Neural progenitor cell (in vitro differentiated cells): ENCODE measurements around the gene TMEM165. TPM values are rescaled to one million over a fixed set of nuclear protein-coding genes. Genes with fewer than 3 reads are reported as not detected.

Source experiments
- DNase-seq: peaks from one replicate; pipeline ENCODE4 v3.0.0-alpha.2; 2016; ENCODE audit warnings: low spot score
- H2AFZ ChIP-seq: fragments of 200-600 bp; sonication (generic); replicated peaks from 2 replicates; pipeline ENCODE4 v1.6.1; 2016; ENCODE audit warnings: antibody characterized with exemption
- H3F3A ChIP-seq: fragments of 200-600 bp; sonication (generic); 2 replicates; pipeline ENCODE4 v1.6.1; 2016; ENCODE audit warnings: antibody characterized with exemption, low read depth
- H3K27ac ChIP-seq: fragments of 200-600 bp; sonication (generic); 2 replicates; pipeline ENCODE4 v1.5.1; 2016; ENCODE audit warnings: mild to moderate bottlenecking
- H3K27me3 ChIP-seq: fragments of 200-600 bp; sonication (generic); 2 replicates; pipeline ENCODE4 v1.6.1; 2016; ENCODE audit warnings: mild to moderate bottlenecking, moderate library complexity
- H3K36me3 ChIP-seq: fragments of 200-600 bp; sonication (generic); 2 replicates; pipeline ENCODE4 v1.5.1; 2016
- H3K4me1 ChIP-seq: fragments of 200-600 bp; sonication (generic); 2 replicates; pipeline ENCODE4 v1.6.1; 2016; ENCODE audit warnings: mixed run types
- H3K4me2 ChIP-seq: fragments of 200-600 bp; sonication (generic); 2 replicates; pipeline ENCODE4 v1.6.1; 2016
- H3K4me3 ChIP-seq: fragments of 200-600 bp; sonication (generic); 2 replicates; pipeline ENCODE4 v1.5.1; 2016
- H3K79me2 ChIP-seq: fragments of 200-600 bp; sonication (generic); 2 replicates; pipeline ENCODE4 v1.6.1; 2016; ENCODE audit warnings: low read depth
- H3K9ac ChIP-seq: fragments of 200-600 bp; sonication (generic); 2 replicates; pipeline ENCODE4 v1.6.1; 2016
- H3K9me3 ChIP-seq: fragments of 200-600 bp; sonication (generic); 2 replicates; pipeline ENCODE4 v1.5.1; 2016; ENCODE audit warnings: low read depth
- H4K20me1 ChIP-seq: fragments of 200-600 bp; sonication (generic); 2 replicates; pipeline ENCODE4 v1.6.1; 2016; ENCODE audit warnings: low read depth
- H3K27ac Mint-ChIP-seq: 3 replicates; pipeline ENCODE4 v1.8.0; 2021; ENCODE audit warnings: mixed read lengths
- H3K27me3 Mint-ChIP-seq: 2 replicates; pipeline ENCODE4 v1.8.0; 2022; ENCODE audit warnings: low read depth, mild to moderate bottlenecking, inconsistent platforms, moderate library complexity, mixed read lengths; ENCODE audit not compliant: insufficient read depth
- H3K36me3 Mint-ChIP-seq: 3 replicates; pipeline ENCODE4 v1.8.0; 2021; ENCODE audit warnings: mixed read lengths
- H3K4me1 Mint-ChIP-seq: 3 replicates; pipeline ENCODE4 v1.8.0; 2021; ENCODE audit warnings: mixed read lengths
- H3K4me3 Mint-ChIP-seq: 3 replicates; pipeline ENCODE4 v1.8.0; 2021; ENCODE audit warnings: mild to moderate bottlenecking, moderate library complexity, mixed read lengths
- H3K9me3 Mint-ChIP-seq: 3 replicates; pipeline ENCODE4 v1.8.0; 2020; ENCODE audit warnings: mixed read lengths
- CTCF ChIP-seq: fragments of 200-600 bp; sonication (generic); IDR thresholded peaks from 2 replicates; pipeline ENCODE4 v1.5.1; 2017; ENCODE audit warnings: antibody characterized with exemption, mild to moderate bottlenecking
- EZH2 ChIP-seq: fragments of 200-600 bp; sonication (generic); IDR thresholded peaks from 2 replicates; pipeline ENCODE4 v1.6.1; 2017; ENCODE audit warnings: antibody characterized with exemption, mild to moderate bottlenecking, moderate library complexity
- EZH2phosphoT487 ChIP-seq: fragments of 200-600 bp; sonication (generic); IDR thresholded peaks from 2 replicates; pipeline ENCODE4 v1.6.1; 2017; ENCODE audit warnings: antibody characterized with exemption
- total RNA-seq: library from RNA; depleted of rRNA; stranded (reverse); fragments of >200 nt; gene quantifications from 2 replicates; pipeline ENCODE4 v1.2.3, GENCODE V29; 2015; ENCODE audit warnings: low replicate concordance

TMEM165 gene
- total RNA-seq, 1 donor from 2014 or later = 110 TPM

GRCh38 chr4:55398461-55398860, 2.7 kb downstream of the TMEM165 start:
- no peak overlapping the region for H3K27ac ChIP-seq
- no peak for DNase-seq
- H2AFZ ChIP-seq = no peak overlapping the region
- no peak for TF ChIP-seq CTCF
- TF ChIP-seq EZH2 = no peak
- no peak for TF ChIP-seq EZH2phosphoT487
- Mint-ChIP-seq H3K27ac (no peak overlapping the region), H3K36me3 (peaks cover 9% of the 10 kb centered on the region), H3K4me1 (peaks cover 29% of the 10 kb centered on the region), H3K27me3 (no peaks in the 10 kb centered on the region), H3K9me3 (no peaks in the 10 kb centered on the region), H3K4me3 (peak overlapping the region; percentile 90)
- peaks cover 15% of the 10 kb centered on the region for H3K4me1 ChIP-seq
- H3K4me2 ChIP-seq = peak overlapping the region; percentile 82
- H3K36me3 ChIP-seq = peaks cover 6% of the 10 kb centered on the region
- peaks cover 10% of the 10 kb centered on the region for H3K27me3 ChIP-seq
- H4K20me1 ChIP-seq = peaks cover 40% of the 10 kb centered on the region
- peak overlapping the region; percentile 95 for H3K4me3 ChIP-seq
- H3F3A ChIP-seq = peaks cover 5% of the 10 kb centered on the region
- no peak overlapping the region for H3K9ac ChIP-seq
- H3K9me3 ChIP-seq = no peaks in the 10 kb centered on the region
- peaks cover 74% of the 10 kb centered on the region for H3K79me2 ChIP-seq

GRCh38 chr4:55398966-55399365, 3.2 kb downstream of the TMEM165 start:
- H3K9me3 ChIP-seq = no peaks in the 10 kb centered on the region
- H3K27ac Mint-ChIP-seq = no peak overlapping the region
- no peak overlapping the region for H3K9ac ChIP-seq
- H3K4me1 Mint-ChIP-seq = peaks cover 29% of the 10 kb centered on the region
- DNase-seq = peak; percentile 20
- H4K20me1 ChIP-seq = peaks cover 40% of the 10 kb centered on the region
- peaks cover 79% of the 10 kb centered on the region for H3K79me2 ChIP-seq
- H3K36me3 Mint-ChIP-seq = peaks cover 13% of the 10 kb centered on the region
- H2AFZ ChIP-seq = no peak overlapping the region
- no peak for TF ChIP-seq EZH2
- TF ChIP-seq CTCF = no peak
- TF ChIP-seq EZH2phosphoT487 = no peak
- peaks cover 6% of the 10 kb centered on the region for H3K36me3 ChIP-seq
- no peak overlapping the region for H3K27ac ChIP-seq
- peak overlapping the region; percentile 95 for H3K4me3 ChIP-seq
- H3K9me3 Mint-ChIP-seq = no peaks in the 10 kb centered on the region
- peaks cover 10% of the 10 kb centered on the region for H3K27me3 ChIP-seq
- H3F3A ChIP-seq = peaks cover 3% of the 10 kb centered on the region
- H3K4me1 ChIP-seq = peaks cover 15% of the 10 kb centered on the region
- H3K4me2 ChIP-seq = peak overlapping the region; percentile 82
- peak overlapping the region; percentile 36 for H3K4me3 Mint-ChIP-seq
- no peaks in the 10 kb centered on the region for H3K27me3 Mint-ChIP-seq

GRCh38 chr4:55399581-55399980, 3.8 kb downstream of the TMEM165 start:
- H4K20me1 ChIP-seq = peaks cover 40% of the 10 kb centered on the region
- H3K4me2 ChIP-seq = peak overlapping the region; percentile 82

More at GRCh38 chr4:55399581-55399980, 3.8 kb downstream of the TMEM165 start:
- H3K9me3 Mint-ChIP-seq = no peaks in the 10 kb centered on the region
- no peak overlapping the region for H3K4me3 Mint-ChIP-seq
- Histone ChIP-seq H3K9ac (no peak overlapping the region), H3K9me3 (no peaks in the 10 kb centered on the region), H3K4me3 (peak overlapping the region; percentile 95), H3K79me2 (peaks cover 85% of the 10 kb centered on the region), H3F3A (peaks cover 3% of the 10 kb centered on the region), H2AFZ (no peak overlapping the region), H3K27ac (no peak overlapping the region), H3K36me3 (peaks cover 6% of the 10 kb centered on the region), H3K27me3 (peaks cover 7% of the 10 kb centered on the region), H3K4me1 (peaks cover 15% of the 10 kb centered on the region)
- H3K27me3 Mint-ChIP-seq = no peaks in the 10 kb centered on the region
- DNase-seq = no peak
- peaks cover 29% of the 10 kb centered on the region for H3K4me1 Mint-ChIP-seq
- H3K36me3 Mint-ChIP-seq = peaks cover 15% of the 10 kb centered on the region
- no peak overlapping the region for H3K27ac Mint-ChIP-seq
- TF ChIP-seq EZH2phosphoT487 (no peak), CTCF (no peak), EZH2 (no peak)
